ENCODE results near the gene PLA2G2D.

GRCh38 chr1:20126041-20126805, 6.9 kb upstream of the PLA2G2D start:
- no peak for TF ChIP-seq POLR2AphosphoS5 (IDR thresholded peaks at IDR 0.05; ENCODE audit: low read depth, low read length)
- TF ChIP-seq REST (IDR thresholded peaks at IDR 0.05; ENCODE audit: insufficient read depth in 1 of 2, low read depth in 2 of 2, low read length in 2 of 2): no peak
- TF ChIP-seq TAF1 (IDR thresholded peaks at IDR 0.05; ENCODE audit: borderline replicate concordance, insufficient read depth, low read length): no peak
- no peak for TF ChIP-seq SIN3A (IDR thresholded peaks at IDR 0.05; ENCODE audit: borderline replicate concordance, insufficient read depth, low read length)
- TF ChIP-seq FOXP2 (optimal IDR thresholded peaks at IDR 0.05; ENCODE audit: borderline replicate concordance, extremely low read depth, extremely low read length, insufficient read depth): no peak
